ENCODE data around the gene AQP5. TPM values are rescaled to one million over a fixed set of nuclear protein-coding genes. Genes with fewer than 3 reads are reported as not detected.

The AQP5 gene
- total RNA-seq, 1 donor from 2014 or later, result 5.7 TPM

DNA sequence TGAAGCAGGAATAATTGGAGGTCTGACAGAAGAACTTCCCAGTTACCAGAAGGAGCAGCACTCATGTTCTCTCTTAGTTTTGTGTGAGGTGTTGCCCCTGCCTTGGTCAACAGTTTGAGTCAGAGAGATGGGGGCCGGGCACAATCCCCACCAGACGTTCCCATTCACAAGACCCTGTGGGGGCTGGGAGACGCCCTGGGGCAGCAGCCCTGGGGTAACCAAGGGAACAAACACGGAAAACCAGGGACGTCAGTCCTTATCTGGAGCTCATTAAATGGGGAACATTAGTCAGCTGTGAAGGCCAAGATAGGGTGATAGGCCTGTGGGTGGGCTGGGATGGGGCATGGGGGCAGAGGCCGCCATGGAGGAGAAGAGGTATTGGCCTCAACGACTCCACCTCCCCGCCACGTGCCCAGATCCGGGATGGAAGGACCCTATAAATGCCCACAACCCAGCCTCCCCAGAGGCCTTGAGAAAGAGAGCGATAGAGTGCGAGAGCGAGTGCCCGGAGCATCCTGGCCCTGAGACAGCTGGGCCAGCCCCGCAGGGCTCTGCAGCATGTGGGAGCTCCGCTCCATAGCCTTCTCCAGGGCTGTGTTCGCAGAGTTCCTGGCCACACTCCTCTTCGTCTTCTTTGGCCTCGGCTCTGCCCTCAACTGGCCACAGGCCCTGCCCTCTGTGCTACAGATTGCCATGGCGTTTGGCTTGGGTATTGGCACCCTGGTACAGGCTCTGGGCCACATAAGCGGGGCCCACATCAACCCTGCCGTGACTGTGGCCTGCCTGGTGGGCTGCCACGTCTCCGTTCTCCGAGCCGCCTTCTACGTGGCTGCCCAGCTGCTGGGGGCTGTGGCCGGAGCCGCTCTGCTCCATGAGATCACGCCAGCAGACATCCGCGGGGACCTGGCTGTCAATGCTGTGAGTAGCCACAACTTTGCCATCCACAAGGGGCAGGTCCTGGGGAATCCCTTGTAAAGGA is 11.1 kb upstream of the AQP5 start, which contains the start of gene AQP2:
Gene AQP2, plus strand, starts transcription at position 465 of the 979 bp plus-strand sequence. Its CDS starts 94 bp downstream, at position 559.
- no peak for DNase-seq

DNA sequence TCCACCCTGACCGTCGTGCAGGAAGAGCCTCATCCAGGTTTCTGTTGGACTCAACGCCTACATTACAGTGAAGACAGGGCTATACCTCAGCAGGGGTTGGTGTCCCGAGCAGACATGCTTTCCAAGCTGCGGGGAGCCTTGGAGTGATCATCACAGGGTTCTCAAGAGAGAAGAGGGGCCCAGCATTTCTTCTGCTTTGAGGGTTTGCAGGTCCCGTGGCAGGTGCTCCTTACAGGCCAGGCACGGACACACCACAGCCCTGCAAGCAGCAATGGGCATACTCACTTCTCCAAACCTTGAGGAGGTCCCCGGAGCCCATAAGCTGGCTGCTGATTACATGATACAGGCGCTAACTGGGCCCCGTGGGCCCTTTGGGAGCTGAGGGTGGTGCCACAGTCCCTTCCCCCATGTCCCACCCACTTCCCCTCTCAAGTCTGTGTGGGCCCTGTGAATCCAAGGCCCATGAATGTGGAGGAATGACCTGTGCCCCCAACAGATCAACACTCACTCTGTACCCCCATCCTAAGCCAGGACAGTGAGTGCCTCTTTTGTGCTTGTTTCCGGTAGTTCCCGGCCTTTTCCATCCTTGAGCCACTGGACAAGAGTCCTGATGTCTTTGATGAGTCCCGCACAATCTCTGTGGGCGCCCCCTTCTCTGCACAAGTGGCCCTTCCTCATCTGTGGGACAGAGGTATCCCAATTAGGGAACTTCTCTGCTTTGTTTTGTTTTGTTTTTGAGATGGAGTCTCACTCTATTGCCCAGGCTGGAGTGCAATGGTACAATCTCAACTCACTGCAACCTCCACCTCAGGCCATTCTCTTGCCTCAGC is 10.0 kb upstream of the AQP5 start:
- no peak for DNase-seq

DNA sequence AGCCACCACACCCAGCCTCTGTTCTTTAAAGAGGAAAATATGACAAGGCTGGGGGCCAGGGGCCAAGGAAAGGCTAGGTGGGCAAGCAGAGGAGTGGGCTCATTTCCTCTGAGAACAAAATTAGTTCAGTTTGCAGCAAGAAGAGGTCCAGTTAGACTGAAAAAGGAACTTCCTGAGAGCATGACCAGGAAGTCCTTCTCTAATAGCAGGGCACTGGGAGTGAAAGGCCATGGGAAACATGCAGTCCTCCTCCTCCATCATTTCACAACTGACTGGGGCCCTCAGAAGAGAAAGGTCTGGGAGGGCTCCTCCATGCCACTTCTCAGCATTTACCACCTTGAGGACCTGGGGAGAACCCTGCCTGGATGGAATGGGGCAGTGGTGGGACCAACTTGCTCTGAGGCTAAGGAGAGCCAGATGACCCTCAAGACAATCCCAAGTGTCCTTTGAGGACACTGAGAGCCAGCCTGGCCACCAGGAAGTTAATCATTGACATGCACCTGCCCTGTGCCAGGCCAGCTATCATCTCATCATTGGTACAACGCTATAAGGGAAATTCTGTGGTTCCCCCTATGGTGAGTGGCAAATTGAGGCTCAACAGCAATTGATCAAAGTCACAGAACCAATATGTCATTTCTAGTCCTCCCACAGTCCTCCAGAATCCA is 9.1 kb upstream of the AQP5 start:
- DNase-seq, result no peak

DNA sequence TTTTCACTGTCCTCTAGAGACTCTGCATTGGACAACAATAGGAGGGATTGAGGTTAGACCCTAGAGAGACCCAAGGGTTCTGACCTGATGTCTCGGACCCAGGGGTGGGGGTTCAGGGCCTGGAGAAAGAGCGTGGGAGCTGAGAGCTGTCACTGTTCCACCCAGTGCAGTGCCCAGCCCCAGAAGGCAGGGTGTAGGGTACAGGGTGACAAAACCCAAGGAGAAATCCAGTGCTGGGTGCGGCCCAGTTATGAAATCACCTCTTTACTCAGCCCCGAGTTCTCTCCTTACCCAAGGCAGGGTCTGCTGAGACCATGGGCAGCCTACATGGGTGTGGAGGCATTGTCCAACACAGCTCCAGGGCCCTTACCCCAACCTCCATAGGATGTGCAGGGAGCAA is 8.5 kb upstream of the AQP5 start:
- DNase-seq, result no peak

DNA sequence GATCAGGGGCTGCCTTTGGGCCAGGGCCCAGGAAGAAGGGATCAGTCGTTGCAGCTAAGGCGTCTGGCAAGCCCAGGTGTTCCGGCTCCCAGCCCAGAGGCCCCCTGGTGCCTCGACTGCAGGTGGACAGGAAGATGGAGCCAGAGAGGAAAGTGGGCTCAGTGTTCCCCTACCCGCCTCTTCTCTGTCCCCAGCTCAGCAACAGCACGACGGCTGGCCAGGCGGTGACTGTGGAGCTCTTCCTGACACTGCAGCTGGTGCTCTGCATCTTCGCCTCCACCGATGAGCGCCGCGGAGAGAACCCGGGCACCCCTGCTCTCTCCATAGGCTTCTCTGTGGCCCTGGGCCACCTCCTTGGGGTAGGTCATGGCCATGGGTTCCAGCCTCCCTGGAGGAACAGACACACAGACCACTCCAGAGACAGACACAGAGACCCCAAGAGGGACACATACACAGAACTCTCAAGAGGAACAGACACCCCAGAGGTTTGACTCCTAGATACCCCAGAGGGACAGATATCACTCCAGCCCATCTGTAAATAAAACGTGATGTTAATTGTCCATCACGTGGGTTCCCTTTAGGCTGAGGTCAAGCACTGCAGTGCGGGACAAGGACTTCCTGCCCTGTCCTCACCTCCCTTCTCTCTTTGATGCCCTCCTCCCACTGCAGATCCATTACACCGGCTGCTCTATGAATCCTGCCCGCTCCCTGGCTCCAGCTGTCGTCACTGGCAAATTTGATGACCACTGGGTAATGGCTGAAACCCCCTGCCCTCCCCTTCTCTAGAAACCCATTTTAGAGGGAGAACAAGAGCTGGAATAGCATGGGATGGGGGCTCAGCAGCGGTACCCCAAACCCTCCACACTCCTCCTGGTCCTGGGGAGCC is 7.5 kb upstream of the AQP5 start:
- no peak for DNase-seq

DNA sequence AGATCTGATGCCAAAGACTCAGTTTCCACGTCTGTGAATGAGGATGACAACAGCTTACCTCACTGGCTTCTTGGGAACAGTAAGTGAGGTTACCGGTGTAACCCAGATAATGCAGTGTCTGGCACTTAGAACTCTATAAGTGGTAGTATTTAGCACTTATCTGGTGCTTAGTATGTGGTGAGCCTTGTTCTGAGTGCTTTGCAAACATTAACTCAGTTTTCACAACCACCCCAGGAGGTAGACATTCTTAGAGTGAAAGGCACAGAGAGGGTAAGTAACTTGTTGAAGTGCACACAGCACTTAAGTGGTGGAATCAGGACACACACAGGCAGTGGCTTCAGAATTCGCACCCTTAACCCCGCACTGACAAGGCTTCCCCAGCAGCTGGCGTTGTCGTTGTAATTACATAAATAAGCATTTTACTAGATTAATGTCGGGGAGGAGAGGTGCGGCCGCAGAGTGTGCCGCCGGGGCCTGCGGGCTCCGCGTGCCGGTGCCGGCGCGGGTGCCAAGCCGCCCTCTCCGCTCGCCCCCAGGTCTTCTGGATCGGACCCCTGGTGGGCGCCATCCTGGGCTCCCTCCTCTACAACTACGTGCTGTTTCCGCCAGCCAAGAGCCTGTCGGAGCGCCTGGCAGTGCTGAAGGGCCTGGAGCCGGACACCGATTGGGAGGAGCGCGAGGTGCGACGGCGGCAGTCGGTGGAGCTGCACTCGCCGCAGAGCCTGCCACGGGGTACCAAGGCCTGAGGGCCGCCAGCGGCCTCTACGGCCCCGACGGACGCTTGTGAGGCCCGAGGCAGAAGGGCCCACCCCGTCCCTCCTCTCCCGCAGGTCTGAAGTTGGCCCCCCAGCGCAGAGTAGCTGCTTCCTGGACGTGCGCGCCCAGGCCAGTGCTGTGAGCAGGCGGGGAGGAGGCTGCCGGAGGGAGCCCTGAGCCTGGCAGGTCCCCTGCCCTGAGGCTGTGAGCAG is 6.5 kb upstream of the AQP5 start:
- no peak for DNase-seq

DNA sequence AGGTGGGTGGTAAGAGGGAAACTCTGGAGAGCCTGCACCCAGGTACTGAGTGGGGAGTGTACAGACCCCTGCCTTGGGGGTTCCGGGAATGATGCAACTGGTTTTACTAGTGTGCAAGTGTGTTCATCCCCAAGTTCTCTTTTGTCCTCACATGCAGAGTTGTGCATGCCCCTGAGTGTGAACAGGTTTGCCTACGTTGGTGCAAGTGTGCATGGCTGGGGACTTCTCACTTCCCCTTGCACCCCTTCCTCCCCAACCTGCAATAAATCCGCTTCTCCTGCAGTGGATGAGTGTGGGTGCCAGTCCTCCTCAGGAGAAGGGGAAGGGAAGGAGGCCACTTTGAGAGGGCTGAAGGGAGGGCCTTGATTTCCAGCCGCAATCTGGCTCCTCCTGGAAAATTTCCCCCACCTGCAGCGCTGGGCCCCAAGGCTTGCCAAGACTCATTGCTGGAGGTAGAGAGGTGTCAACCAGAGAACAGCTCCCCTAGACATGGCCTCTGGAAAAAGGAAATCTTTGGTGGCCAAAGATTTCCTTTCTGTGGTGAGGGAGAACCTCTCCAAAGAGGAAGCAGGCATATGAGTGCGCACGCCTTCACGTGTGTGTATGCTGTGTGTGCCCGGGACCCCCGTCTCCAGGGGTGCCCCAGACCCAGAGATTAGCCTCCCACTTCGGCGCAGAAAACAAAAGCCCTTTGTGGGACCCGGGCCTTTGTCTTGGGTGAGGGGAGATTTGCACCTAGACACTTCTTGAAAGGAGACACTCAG is 5.6 kb upstream of the AQP5 start:
- no peak for DNase-seq

DNA sequence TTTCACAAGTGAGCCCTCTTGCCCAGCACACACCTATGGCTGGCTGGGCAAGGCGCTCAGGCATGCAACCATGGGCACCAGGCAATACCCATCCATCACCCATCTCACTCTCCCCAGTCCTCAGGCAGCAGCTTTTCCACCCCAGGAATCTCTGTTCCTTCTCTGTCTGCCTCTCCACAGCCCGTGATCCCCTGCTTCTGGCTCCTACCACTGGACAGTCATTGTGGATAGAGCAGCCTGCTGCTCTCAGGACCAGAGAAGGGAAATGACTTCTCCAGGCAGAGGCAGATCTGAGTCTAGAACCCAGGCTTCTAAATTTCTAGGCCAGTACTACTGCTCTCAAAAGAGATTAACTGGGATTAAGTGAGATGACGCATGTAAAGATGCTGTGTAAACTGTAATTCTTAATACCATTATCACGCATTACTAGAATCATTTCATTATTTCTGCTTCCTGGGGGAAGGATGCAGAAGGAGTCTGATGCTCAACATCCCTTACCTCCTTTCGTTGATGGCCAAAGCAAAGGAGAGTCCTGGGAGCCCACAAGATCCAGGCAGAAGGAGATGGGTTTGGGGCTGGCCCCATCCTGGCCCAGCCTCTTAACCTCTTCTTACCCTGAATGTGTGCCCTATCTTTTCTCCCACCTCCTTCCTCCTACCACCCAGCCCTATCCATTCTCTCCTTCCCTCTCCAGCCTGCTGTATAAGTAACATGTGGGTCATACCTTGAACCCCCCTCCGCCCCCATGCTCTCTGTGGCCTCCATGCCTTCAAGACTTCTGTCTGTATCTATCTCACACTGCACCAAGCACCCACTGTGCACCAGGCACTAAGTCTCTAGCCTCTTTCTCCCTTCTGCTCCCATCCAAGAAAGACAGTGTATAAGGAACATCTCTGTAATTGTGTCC is 4.8 kb upstream of the AQP5 start:
- DNase-seq, result no peak

DNA sequence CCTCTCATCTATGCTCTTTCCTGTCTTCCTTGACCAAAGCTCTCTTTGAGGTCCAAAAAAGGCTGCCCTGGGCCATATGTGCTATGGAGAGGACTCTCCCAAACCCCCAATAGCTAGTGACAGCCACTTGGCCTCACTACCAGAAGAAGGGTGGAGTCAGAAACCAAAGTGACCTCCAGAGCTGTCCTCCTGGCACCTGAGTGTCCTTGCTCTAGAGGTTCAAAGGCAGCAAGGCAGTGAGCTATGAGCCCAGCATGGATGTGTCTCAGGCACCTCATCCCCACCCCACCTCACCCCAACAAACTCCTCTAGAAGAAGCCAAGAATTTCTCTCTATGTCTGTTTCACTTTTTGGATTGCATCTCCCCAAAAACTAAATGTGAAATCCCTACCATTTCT is 4.1 kb upstream of the AQP5 start:
- DNase-seq, result no peak

DNA sequence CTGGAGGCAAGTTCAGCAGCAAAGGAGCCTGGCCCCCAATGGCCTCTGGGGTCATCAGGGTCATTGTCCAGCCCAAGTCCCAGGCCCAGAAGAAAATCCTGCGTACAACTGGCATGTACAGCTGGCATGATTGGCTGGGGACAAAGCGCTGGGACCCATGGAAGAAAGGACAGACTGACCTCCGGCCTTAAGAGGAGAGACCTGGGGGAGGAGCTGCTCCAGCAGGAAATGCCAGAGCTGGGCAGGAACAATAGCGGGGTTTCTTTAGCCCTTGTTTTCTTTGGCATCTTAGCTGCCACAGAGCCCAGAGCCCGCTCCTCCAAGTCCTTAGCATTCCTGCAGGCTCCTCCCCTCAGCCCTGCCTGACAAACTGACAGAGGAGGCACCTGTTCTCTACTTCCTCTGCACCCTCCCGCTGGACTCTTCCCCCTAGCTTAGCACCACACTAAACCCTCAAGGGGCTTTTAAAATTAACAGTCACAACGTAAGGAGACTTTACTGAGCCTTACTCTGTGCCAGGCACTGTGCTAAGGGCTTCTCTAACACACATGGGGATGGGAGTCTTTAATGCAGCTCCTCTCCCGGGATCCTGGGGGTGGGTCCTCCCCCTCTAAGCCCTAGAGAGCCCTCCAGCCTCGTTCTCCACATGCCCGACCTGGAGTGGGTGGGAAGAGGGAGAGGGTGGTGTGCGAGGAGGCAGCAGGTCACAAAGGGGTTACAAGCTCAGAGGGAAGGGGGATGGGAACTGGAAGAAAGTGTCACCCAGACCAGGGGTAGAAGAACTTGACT is 1.8 kb upstream of the AQP5 start:
- no peak for DNase-seq

DNA sequence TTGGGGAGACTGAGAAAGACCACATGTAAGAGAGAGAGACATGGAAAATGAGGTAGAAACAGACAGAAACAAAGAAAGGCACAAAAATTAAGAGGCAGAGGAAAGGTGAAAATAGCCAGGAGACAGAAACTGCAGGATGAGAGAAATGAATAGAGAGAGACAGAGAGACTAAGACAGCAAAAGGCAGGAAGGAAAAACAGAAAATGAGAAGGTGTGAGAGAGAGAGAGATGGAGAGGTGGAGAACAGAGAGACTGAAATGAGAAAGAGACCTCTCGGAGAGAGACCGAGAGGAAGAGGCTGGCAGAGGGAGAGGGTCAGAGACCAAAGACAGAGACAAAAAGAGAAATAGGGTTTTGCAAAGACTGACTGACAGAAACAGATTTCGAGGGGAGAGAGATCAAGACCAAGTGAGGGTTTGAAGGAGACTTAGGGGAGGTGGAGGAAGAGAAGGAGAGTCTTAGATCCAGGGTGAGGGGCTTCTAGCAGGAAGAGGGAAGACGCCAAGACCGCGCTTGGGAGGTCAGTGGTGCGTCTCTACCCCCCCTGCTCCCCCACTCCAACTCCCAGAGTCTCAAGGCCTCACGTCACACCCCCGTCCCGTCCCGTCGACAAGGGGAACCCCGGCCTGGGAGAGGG is 1.1 kb upstream of the AQP5 start:
- DNase-seq, result no peak

DNA sequence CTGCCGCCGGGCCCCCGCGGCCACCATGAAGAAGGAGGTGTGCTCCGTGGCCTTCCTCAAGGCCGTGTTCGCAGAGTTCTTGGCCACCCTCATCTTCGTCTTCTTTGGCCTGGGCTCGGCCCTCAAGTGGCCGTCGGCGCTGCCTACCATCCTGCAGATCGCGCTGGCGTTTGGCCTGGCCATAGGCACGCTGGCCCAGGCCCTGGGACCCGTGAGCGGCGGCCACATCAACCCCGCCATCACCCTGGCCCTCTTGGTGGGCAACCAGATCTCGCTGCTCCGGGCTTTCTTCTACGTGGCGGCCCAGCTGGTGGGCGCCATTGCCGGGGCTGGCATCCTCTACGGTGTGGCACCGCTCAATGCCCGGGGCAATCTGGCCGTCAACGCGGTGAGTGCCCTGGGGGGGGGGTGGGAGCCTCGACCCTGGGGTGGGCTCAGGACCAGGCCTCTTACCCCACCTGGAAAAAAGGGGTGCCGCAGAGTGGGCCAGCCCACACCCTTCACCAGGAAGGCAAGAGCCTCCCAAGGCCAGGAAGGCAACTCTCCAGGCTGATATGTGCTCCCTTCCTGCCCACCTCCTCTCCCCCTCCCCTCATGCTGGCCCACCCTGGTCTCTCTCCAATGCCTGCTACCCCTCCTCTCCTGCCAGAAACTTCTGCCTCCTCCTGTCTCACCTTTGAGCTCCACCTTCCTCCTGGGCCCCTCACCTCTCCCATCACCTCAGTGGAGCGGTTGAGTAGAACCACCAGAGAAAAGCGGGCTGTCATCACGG is 507 bp downstream of the AQP5 start:
- DNase-seq, result no peak

DNA sequence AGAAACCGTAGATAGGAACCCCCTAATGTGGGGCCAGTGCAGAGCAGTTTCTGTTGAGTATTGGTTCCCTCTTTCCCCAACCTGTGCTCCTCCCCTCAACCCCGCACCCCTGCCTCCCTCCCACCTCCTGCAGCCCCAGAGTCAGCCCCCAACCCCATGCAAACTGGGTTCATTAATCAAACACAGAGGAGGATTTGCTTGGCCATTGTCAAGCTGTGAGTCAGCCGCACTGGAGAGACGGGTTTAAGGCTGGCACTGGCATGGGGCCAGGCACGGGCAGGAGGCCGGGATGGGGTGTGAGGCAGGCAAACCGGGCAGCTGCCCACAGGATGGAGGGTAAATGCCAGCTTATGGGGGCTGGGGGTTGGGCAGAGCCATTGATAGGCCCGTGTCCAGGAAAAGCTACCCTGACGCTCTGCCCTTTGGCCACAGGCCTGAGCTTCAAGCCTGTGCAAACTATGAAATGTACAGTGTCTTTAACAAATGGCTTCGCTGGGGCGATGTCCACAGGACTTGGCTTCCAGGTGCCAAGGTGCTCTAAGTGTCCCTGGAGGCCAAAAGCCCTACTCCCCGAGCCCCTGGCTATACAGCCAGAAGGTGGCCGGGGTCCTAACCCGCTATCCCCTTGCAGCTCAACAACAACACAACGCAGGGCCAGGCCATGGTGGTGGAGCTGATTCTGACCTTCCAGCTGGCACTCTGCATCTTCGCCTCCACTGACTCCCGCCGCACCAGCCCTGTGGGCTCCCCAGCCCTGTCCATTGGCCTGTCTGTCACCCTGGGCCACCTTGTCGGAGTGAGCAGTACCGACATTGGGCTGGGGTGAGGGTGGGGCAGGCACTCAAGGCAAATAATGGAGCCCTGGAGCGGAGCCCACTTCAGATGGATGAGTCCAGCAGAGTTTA is 1.4 kb downstream of the AQP5 start:
- DNase-seq, result no peak

DNA sequence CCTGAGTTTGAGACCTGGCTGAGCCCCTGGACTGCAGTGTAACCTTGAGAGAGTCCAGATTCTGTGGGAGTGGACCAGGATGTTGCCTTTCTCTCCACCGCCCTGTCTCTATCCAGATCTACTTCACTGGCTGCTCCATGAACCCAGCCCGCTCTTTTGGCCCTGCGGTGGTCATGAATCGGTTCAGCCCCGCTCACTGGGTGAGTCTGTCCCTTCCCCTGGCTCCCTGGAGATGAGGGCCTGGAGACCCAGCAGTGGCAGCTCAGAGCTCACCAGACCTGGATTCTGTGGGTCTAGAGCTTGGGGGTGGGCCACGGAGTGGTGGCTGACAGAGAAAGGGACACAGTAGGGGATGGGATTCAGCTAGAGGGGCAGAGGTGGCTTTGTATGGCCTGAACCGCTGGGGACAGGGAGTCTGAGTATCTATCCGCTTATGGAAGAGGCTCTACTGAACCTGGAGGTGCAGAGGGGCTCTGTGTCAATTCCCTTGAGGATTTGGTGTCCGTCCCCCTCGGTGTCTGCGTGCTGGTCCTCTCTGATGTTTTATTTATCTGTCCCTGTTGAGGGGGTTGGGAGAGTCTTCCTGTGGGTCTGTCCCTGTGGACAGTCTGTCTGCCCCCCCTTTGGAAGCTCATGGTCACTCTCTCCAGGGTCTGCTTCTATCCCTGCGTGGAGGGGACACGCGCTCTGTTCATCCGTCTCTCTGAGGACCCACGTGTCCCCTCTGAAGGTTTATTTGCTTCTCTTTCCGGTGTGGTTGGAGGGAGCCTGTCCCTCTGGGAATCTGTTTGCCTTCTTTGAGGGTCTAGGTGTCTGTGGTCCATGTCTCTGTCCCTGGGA is 2.5 kb downstream of the AQP5 start:
- no peak for DNase-seq
